Fibroblast of the aortic adventitia (primary cell): ENCODE data around the gene IL12RB1. TPM values are rescaled to one million over a fixed set of nuclear protein-coding genes. Genes with fewer than 3 reads are reported as not detected.

Experiments used
- DNase-seq: peaks from one replicate; pipeline ENCODE4 v3.0.0-alpha.2; 2010; ENCODE audit warnings: low read depth
- H3K4me3 ChIP-seq: 2 replicates; pipeline ENCODE4 v1.5.1; 2011; ENCODE audit warnings: low read depth, mild to moderate bottlenecking, control low read depth, low read length, moderate library complexity
- total RNA-seq: library from RNA; depleted of rRNA; stranded (reverse); fragments of >200 nt; gene quantifications from 2 replicates; pipeline ENCODE4 v1.2.3, GENCODE V29; 2012; ENCODE audit warnings: low replicate concordance
- TF ChIP-seq, protein P1 (sequence below): IDR thresholded peaks from 2 replicates; pipeline ENCODE4 v1.5.1; 2011; ENCODE audit warnings: mild to moderate bottlenecking, low read length, control low read depth, inconsistent platforms; ENCODE audit not compliant: insufficient read depth

The IL12RB1 gene
- total RNA-seq, 1 donor, result not detected

DNA sequence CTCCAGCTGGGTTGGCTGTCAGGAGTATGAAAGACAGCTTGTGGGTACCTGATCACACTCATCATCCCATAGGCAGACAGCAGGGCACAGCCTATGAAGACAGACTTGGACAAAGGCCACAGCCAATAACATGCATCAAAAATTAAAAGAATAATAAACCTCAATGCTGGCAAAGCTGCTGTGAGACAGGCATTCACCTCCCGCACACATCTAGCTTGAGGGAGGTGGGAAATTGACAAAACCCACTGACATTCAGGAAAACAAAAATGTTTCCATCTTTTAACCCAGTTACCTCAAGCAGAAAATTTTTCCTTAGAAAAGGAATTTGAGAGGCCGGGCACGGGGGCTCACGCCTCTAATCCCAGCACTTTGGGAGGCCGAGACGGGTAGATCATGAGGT, 14.4 kb downstream of the IL12RB1 start:
- TF ChIP-seq, protein P1, sequence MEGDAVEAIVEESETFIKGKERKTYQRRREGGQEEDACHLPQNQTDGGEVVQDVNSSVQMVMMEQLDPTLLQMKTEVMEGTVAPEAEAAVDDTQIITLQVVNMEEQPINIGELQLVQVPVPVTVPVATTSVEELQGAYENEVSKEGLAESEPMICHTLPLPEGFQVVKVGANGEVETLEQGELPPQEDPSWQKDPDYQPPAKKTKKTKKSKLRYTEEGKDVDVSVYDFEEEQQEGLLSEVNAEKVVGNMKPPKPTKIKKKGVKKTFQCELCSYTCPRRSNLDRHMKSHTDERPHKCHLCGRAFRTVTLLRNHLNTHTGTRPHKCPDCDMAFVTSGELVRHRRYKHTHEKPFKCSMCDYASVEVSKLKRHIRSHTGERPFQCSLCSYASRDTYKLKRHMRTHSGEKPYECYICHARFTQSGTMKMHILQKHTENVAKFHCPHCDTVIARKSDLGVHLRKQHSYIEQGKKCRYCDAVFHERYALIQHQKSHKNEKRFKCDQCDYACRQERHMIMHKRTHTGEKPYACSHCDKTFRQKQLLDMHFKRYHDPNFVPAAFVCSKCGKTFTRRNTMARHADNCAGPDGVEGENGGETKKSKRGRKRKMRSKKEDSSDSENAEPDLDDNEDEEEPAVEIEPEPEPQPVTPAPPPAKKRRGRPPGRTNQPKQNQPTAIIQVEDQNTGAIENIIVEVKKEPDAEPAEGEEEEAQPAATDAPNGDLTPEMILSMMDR, result no peak
- no peak for DNase-seq
- H3K4me3 ChIP-seq, result no peak overlapping the region

DNA sequence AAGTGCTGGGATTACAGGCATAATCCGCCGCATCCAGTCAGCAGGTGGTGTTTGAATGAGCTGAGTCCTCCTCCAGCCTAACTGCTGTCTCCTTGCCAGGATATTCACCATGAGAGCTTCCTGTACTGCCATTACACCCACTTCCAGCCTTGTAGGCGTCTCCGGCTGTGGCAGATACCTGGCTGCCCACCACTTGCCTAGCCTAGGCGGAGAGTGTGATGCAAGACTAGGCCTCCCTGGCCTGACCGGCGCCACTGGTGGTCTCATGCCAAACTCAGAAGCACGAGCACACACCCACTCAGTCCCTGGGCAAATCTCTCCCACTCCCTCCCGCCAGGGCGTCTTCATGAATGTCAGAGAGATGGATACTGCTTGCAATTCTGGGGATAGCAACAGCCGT, 16.6 kb downstream of the IL12RB1 start:
- TF ChIP-seq, protein P1, result no peak
- H3K4me3 ChIP-seq, result no peak overlapping the region
- DNase-seq, result peak; percentile 13

DNA sequence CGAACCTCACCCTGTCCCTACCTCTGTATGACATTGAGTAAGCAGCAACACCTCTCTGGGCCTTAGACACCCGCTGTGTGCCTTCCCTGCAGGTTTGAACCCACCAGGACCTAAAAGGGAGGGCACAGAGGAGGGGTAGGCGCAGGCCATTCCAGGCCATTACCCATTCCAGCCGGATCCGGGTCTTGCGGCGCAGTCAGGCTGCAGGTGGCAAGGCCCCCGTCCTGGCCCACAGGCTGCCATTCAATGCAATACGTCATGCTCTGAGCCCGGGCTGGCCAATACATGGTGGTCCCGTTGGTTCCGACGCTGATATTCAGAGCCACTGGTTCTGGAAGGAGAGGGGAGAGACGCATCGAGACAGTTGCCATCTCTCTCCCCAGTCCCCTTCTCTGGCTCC, 17.4 kb downstream of the IL12RB1 start:
- no peak overlapping the region for H3K4me3 ChIP-seq
- TF ChIP-seq, protein P1, result no peak
- DNase-seq, result no peak

DNA sequence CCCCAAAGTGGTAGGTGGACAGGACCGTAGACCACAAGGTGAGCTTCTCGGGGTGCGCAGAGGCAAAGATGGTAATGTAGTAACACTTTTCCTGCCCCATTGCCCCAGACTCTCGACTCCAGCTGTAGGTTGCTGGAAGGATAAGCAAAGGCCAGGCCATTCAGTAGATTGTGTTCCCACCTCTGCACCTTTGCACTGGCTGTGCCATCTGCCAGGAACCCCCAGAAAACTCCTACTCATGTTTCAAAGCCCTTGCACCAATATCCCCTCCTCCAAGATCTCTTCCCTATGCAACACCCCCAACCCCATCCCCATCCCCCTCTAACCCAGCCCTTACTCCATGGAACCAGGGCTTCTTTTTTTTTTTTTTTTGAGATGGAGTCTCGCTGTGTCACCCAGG, 18.3 kb downstream of the IL12RB1 start:
- TF ChIP-seq, protein P1, result no peak
- no peak overlapping the region for H3K4me3 ChIP-seq
- DNase-seq, result no peak

DNA sequence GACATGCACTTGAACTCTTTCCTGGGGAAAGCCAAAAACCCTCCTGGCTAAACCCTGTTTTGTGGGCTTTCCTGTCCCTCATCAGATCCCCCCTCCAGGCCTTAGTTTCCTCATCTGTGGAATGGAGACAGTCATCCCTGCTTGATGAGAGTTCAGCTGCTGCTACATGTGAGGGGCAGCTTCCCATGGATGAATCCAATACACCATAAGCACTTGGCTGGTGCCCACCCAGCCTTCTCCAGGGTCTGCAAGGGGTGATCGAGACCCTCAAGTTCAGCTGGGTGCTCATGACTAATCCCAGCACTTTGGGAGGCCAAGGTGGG, 21.6 kb downstream of the IL12RB1 start:
- DNase-seq, result no peak
- H3K4me3 ChIP-seq, result no peak overlapping the region
- TF ChIP-seq, protein P1, result no peak

DNA sequence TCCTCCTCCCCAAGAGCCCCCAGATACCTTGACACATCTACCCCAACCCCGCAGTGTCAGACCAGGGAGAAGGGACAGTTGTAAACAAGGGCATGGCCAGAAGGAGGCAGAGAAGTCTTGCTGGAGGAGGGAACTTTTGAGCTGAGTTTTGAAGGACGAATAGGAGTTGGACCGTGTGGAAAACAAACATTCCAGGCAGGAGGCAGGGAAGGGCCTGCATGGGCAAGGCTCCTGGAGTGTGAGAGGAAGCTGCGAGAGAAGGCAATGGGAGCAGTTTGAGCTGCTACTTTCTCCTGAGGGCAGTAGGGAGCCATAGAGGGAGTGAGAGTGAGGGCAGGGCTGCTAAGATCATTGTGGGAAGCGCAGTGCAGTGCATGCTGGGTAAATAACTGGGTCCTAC, 23.3 kb downstream of the IL12RB1 start:
- no peak overlapping the region for H3K4me3 ChIP-seq
- DNase-seq, result no peak
- TF ChIP-seq, protein P1, result no peak

DNA sequence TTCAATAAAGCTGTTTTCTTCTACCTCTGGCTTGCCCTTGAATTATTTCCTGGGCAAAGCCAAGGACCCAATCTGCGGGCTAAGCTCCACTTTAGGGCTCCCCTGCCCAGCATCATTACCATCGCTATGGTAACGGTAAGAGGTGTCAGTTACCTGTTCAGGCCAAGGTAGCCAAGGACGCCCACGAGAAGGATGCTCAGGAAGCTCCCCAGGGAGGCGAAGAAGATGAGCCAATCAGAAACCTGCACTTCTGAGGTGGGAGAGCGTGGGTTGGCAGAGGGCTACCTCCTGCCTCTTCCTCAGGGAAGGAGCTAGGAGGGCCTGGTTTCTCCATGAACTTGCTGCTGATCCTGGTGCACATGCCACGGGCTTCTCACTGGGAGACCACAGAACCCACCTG, 24.7 kb downstream of the IL12RB1 start:
- TF ChIP-seq, protein P1, result no peak
- no peak for DNase-seq

More for the DNA sequence above, 24.7 kb downstream of the IL12RB1 start:
- H3K4me3 ChIP-seq, result no peak overlapping the region
